K562 (cell line): ENCODE data around the gene MFSD6. TPM values are rescaled to one million over a fixed set of nuclear protein-coding genes. Genes with fewer than 3 reads are reported as not detected.

Experiments used
- BACH1 ChIP-seq: fragments of 200-800 bp; sonication (Bioruptor generic); IDR thresholded peaks from 2 replicates; pipeline ENCODE4 v1.6.1; 2016; ENCODE audit warnings: missing genetic modification characterization, missing compliant biosample characterization
- BRF1 ChIP-seq: IDR thresholded peaks from 3 replicates; pipeline ENCODE4 v1.6.1; 2011; ENCODE audit warnings: borderline replicate concordance, mild to moderate bottlenecking; ENCODE audit not compliant: insufficient read length; ENCODE audit errors: extremely low read depth
- CHD7 ChIP-seq: fragments of 200-600 bp; sonication (generic); IDR thresholded peaks from one replicate; pipeline ENCODE4 v1.6.1; 2012; ENCODE audit warnings: mild to moderate bottlenecking, low read depth, low read length, inconsistent platforms
- FOXK2 ChIP-seq, 2 experiments: fragments of 450-650 bp; IDR thresholded peaks in 1 of 2; conservative IDR thresholded peaks in 1 of 2; 2 replicates each; pipeline ENCODE4 v1.6.1; 2016; ENCODE audit warnings: low read depth in 2 of 2, mild to moderate bottlenecking in 1 of 2
- HOMEZ ChIP-seq: fragments of 250-450 bp; sonication (Bioruptor Pico); IDR thresholded peaks from 2 replicates; pipeline ENCODE4 v1.4.0; 2020; ENCODE audit warnings: mild to moderate bottlenecking, moderate library complexity
- RAD21 ChIP-seq, 2 experiments: fragments of 250-450 bp in 1 of 2; fragments of 450-650 bp in 1 of 2; sonication (Bioruptor Pico) in 1 of 2; formaldehyde crosslinking in 1 of 2; IDR thresholded peaks in 1 of 2; conservative IDR thresholded peaks in 1 of 2; 2 replicates each; pipeline versions ENCODE4 v1.4.0 to v1.8.0; 2020 to 2022; ENCODE audit warnings: mild to moderate bottlenecking in 2 of 2, moderate library complexity in 1 of 2
- RNF219 ChIP-seq: fragments of 250-450 bp; sonication (Bioruptor Pico); IDR thresholded peaks from 2 replicates; pipeline ENCODE4 v1.5.0; 2022; ENCODE audit warnings: mild to moderate bottlenecking
- SETDB1 ChIP-seq: IDR thresholded peaks from one replicate; pipeline ENCODE4 v1.6.1; 2012; ENCODE audit warnings: low read length, control low read depth, inconsistent platforms
- SMARCE1 ChIP-seq: fragments of 450-650 bp; IDR thresholded peaks from 2 replicates; pipeline ENCODE4 v1.7.1; 2016; ENCODE audit warnings: mild to moderate bottlenecking
- ZFPM2 ChIP-seq: fragments of 250-450 bp; sonication (Bioruptor Pico); IDR thresholded peaks from 2 replicates; pipeline ENCODE4 v1.5.1; 2022; ENCODE audit warnings: mild to moderate bottlenecking
- ZNF644 ChIP-seq: fragments of 200-800 bp; sonication (Bioruptor generic); IDR thresholded peaks from 2 replicates; pipeline ENCODE4 v1.6.1; 2016; ENCODE audit warnings: low read depth, missing genetic modification characterization, missing compliant biosample characterization
- ZNF696 ChIP-seq: fragments of 250-450 bp; sonication (Bioruptor Pico); conservative IDR thresholded peaks from 2 replicates; pipeline ENCODE4 v1.4.0; 2020; ENCODE audit warnings: mild to moderate bottlenecking, moderate library complexity
- ZNF766 ChIP-seq: fragments of 200-800 bp; sonication (Bioruptor generic); conservative IDR thresholded peaks from 2 replicates; pipeline ENCODE4 v1.6.1; 2016; ENCODE audit warnings: missing genetic modification characterization, missing compliant biosample characterization
- ZNF780A ChIP-seq: fragments of 250-450 bp; sonication (Bioruptor Pico); IDR thresholded peaks from 2 replicates; pipeline ENCODE4 v1.5.0; 2021; ENCODE audit warnings: mild to moderate bottlenecking
- polyA plus RNA-seq, 8 experiments: library from polyadenylated mRNA; depleted of rRNA in 4 of 8; stranded (reverse) in 5 of 8; unstranded in 3 of 8; fragments of >200 nt; fragmentation: Nextera tagmentation in 2 of 8; fragmentation: Illumina TruSeq in 1 of 8; extraction: Ambion mirVana in 2 of 8; extraction: Trizol in 1 of 8; gene quantifications; 2 replicates each; pipeline versions ENCODE4 v1.2.1 to v1.2.3, GENCODE V29; 2011 to 2014; ENCODE audit warnings: inconsistent platforms in 1 of 8, missing spikeins in 1 of 8
- total RNA-seq, 7 experiments: library from RNA; depleted of rRNA in 6 of 7; stranded (reverse); fragments of >200 nt in 6 of 7; fragmentation: Illumina TruSeq in 2 of 7; extraction: Trizol in 2 of 7; gene quantifications; 2 replicates each; pipeline versions ENCODE4 v1.2.1 to v1.2.3, GENCODE V29; 2011 to 2021; ENCODE audit warnings: low replicate concordance in 1 of 7

Gene MFSD6
- total and polyA plus RNA-seq, 9 of the 15 experiments (the other 6 are each of a cell fraction or from before 2014, with no cell fraction given) = 1.1 to 7.9 (median 4.4) TPM

GRCh38 chr2:190545093-190545492, 136.9 kb downstream of the MFSD6 start (continued):
- no peak for TF ChIP-seq CHD7
- no peak for TF ChIP-seq HOMEZ (CRISPR knock-in tag)
- no peak for TF ChIP-seq ZNF644 (tag)
- TF ChIP-seq SMARCE1 = no peak
- no peak for TF ChIP-seq RAD21 (CRISPR knock-in tag; conservative IDR thresholded peaks at IDR 0.05 in 1 of 2, IDR thresholded peaks at IDR 0.05 in 1 of 2)
- no peak for TF ChIP-seq ZNF696 (CRISPR knock-in tag)
- TF ChIP-seq ZNF780A (CRISPR knock-in tag) = no peak
- TF ChIP-seq ZNF766 (CRISPR knock-in tag) = no peak
- TF ChIP-seq RNF219 (CRISPR knock-in tag) = no peak
- no peak for TF ChIP-seq SETDB1
- no peak for TF ChIP-seq BACH1 (tag)
- no peak for TF ChIP-seq BRF1
- no peak for TF ChIP-seq ZFPM2 (CRISPR knock-in tag)
- TF ChIP-seq FOXK2 (conservative IDR thresholded peaks at IDR 0.05 in 1 of 2, IDR thresholded peaks at IDR 0.05 in 1 of 2; ENCODE audit: low read depth in 2 of 2) = no peak
